Measurements from ENCODE around the gene AGO1.
A peak's percentile ranks its signal among the peaks of the same experiment; 100 is the strongest.
"Not testable (repeated sequence)": the region's sequence is repeated elsewhere in the genome, so short reads cannot be mapped to it uniquely, and the experiment has no call there.

The AGO1 gene

DNA sequence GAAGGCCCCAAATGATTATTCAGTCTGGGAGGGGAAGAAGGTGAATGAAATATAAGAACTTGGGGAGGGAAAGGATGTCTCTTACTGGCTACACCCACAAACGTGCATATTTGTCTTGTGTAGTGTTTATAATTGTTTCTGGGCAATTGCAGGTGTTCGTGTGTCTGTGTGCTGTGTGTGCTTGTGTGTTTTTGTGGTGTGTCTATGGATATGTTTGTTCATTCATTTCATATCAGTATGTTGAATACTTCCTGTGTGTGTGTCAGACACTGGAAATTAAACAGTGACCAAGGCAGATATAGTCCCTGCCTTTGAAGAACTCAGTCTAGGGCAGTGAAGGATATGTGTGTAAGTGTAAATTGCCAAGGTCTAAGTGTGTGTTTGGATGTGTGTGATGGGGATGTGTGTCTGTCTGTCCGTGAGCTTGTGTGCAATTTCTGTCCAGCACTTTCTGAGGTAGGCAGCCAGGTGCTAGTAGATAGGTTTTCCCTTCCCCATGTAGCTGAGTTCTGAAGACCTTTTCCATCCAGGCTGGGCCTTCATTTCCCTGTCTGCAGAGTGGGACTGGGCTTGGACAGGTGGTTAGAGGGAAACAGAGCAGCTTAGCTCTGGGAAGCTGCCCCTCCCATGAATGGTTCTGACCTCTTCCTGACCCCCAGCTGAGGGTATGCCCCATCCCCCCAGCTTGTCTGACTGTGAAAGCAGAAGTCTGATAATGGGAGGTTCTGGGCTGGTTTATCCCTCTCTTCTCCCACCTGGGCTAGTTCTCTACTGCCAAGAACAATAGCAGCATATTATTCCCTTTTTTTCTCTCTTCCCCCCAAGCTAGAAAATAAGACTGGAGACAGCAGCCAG lies 3.8 kb downstream of the AGO1 start:
- no peaks in the 10 kb centered on the region for H3K27me3 ChIP-seq (ENCODE audit: control insufficient read depth, insufficient read depth, low read length)
- peak overlapping the region; percentile 95 for H3K27ac ChIP-seq (ENCODE audit: low read depth, low read length)
- peaks cover 39% of the 10 kb centered on the region for H3K4me1 ChIP-seq (ENCODE audit: control insufficient read depth, insufficient read depth, low read length)
- no peak overlapping the region for H3K9ac ChIP-seq (ENCODE audit: low read depth, low read length)
- peaks cover 37% of the 10 kb centered on the region for H3K36me3 ChIP-seq (ENCODE audit: control insufficient read depth, insufficient read depth, low read length)
- H3K9me3 ChIP-seq (ENCODE audit: control insufficient read depth, insufficient read depth, low read length): no peaks in the 10 kb centered on the region
- H3K4me3 ChIP-seq (ENCODE audit: low read depth, low read length): peak overlapping the region; percentile 57

DNA sequence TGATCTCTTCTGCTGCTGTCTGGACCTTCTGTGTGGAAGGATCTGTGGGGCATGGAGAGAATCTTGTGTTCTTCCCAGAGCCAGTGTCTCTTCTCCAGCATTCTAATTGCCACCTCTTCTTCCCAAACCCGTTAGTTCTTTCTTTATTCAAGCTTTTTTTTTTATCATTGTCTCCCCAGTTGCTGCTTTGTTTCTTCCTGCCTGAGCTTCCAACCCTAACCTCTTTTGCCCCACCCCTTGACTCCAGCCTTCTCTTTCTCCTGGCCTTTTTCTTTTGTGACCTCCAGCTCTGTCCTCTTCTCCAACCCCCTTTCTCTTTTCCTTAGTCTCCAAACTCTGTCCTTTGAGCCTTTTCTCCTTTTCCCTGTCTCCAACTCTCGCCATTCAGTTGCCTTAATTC lies 4.5 kb downstream of the AGO1 start:
- no peak overlapping the region for H3K9ac ChIP-seq (ENCODE audit: low read depth, low read length)
- no peaks in the 10 kb centered on the region for H3K27me3 ChIP-seq (ENCODE audit: control insufficient read depth, insufficient read depth, low read length)
- H3K9me3 ChIP-seq (ENCODE audit: control insufficient read depth, insufficient read depth, low read length): no peaks in the 10 kb centered on the region
- peak overlapping the region; percentile 57; the same call in 1 of the 2 replicates for H3K4me3 ChIP-seq (ENCODE audit: low read depth, low read length)
- H3K27ac ChIP-seq (ENCODE audit: low read depth, low read length): peak overlapping the region; percentile 95
- peaks cover 38% of the 10 kb centered on the region for H3K4me1 ChIP-seq (ENCODE audit: control insufficient read depth, insufficient read depth, low read length)
- peaks cover 44% of the 10 kb centered on the region for H3K36me3 ChIP-seq (ENCODE audit: control insufficient read depth, insufficient read depth, low read length)

DNA sequence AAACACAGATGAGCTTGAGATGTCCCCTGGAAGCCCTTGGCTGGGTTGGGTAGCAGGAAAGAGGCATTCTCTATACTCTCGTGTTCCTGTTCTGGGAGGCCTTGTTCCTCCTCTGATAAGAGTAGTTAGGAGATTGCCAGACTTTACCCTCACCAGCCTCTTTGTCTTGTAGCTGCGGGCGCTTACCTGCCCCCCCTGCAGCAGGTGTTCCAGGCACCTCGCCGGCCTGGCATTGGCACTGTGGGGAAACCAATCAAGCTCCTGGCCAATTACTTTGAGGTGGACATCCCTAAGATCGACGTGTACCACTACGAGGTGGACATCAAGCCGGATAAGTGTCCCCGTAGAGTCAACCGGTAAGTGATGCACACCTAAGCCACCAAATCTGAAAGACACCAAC lies 5.2 kb downstream of the AGO1 start:
- Histone ChIP-seq H3K27ac (ENCODE audit: low read depth, low read length) (no peak overlapping the region), H3K9me3 (ENCODE audit: control insufficient read depth, insufficient read depth, low read length) (no peaks in the 10 kb centered on the region), H3K4me3 (ENCODE audit: low read depth, low read length) (no peak overlapping the region), H3K4me1 (ENCODE audit: control insufficient read depth, insufficient read depth, low read length) (peaks cover 35% of the 10 kb centered on the region), H3K27me3 (ENCODE audit: control insufficient read depth, insufficient read depth, low read length) (no peaks in the 10 kb centered on the region), H3K36me3 (ENCODE audit: control insufficient read depth, insufficient read depth, low read length) (peaks cover 52% of the 10 kb centered on the region), H3K9ac (ENCODE audit: low read depth, low read length) (no peak overlapping the region)

DNA sequence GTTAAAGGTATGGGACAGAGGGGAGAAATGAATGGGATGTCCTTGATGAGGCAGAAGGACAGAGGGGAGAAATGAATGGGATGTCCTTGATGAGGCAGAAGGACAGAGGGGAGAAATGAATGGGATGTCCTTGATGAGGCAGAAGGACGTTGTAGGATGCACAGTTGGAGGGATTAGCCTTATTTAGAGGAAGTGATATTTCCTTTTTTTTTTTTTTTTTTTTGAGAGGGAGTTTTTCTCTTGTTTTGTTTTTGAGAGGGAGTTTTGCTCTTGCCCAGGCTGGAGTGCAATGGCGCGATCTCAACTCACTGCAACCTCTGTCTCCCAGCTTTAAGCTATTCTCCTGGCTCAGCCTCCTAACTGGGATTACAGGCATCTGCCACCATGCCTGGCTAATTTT lies 6.0 kb downstream of the AGO1 start:
- not testable (repeated sequence) for H3K9me3 ChIP-seq (ENCODE audit: control insufficient read depth, insufficient read depth, low read length); H3K27me3 ChIP-seq (ENCODE audit: control insufficient read depth, insufficient read depth, low read length); H3K4me3 ChIP-seq (ENCODE audit: low read depth, low read length); H3K9ac ChIP-seq (ENCODE audit: low read depth, low read length); H3K27ac ChIP-seq (ENCODE audit: low read depth, low read length)
- peaks cover 59% of the 10 kb centered on the region for H3K36me3 ChIP-seq (ENCODE audit: control insufficient read depth, insufficient read depth, low read length)
- H3K4me1 ChIP-seq (ENCODE audit: control insufficient read depth, insufficient read depth, low read length): peaks cover 35% of the 10 kb centered on the region

DNA sequence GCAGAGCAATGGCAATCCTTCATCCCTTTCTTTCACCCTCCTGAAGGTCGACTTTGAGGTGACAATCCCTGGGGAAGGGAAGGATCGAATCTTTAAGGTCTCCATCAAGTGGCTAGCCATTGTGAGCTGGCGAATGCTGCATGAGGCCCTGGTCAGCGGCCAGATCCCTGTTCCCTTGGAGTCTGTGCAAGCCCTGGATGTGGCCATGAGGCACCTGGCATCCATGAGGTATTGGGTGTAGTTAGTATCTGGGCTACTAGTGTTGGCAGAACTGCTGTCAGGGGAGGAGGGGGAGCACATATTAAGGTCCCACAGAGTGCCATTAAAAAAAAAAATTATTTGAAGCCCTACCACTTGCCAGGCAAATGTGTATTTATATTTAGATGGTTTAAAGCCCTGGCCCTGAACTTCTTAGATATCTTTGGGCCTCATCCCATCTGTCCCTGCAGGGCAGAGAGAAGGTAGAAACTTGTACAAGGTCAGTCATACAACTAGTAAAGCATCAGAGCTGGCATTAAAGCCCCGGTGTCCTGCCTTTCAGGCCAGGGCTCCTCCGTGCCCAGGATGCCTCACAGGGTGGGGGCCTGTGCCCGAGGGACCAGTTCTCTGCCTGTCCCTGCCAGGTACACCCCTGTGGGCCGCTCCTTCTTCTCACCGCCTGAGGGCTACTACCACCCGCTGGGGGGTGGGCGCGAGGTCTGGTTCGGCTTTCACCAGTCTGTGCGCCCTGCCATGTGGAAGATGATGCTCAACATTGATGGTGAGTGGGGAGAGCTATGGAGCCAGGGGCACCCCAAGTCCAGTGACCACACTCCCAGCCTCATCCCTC lies 10.3 kb downstream of the AGO1 start:
- Histone ChIP-seq H3K36me3 (ENCODE audit: control insufficient read depth, insufficient read depth, low read length) (peaks cover 93% of the 10 kb centered on the region), H3K27me3 (ENCODE audit: control insufficient read depth, insufficient read depth, low read length) (no peaks in the 10 kb centered on the region), H3K4me3 (ENCODE audit: low read depth, low read length) (no peak overlapping the region), H3K9ac (ENCODE audit: low read depth, low read length) (no peak overlapping the region), H3K27ac (ENCODE audit: low read depth, low read length) (no peak overlapping the region), H3K4me1 (ENCODE audit: control insufficient read depth, insufficient read depth, low read length) (no peaks in the 10 kb centered on the region), H3K9me3 (ENCODE audit: control insufficient read depth, insufficient read depth, low read length) (no peaks in the 10 kb centered on the region)

DNA sequence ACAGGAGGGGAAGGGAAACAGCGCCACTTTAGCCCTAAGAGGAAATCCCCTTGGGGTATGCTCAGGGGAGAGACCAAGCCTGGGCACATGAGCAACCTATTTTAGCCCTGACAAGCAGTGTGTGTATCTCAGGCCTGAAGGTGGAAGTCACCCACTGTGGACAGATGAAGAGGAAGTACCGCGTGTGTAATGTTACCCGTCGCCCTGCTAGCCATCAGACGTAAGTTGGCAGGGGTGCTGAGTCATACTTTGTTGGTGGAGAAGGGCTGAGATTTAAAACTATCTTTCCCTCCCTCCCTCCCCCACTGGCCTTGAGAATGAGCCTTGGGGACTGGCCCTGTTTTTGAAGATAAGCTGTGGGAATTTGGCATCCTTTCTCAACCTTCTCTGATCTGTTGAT lies 11.2 kb downstream of the AGO1 start:
- Histone ChIP-seq H3K9me3 (ENCODE audit: control insufficient read depth, insufficient read depth, low read length) (no peaks in the 10 kb centered on the region), H3K36me3 (ENCODE audit: control insufficient read depth, insufficient read depth, low read length) (peaks cover 93% of the 10 kb centered on the region), H3K27me3 (ENCODE audit: control insufficient read depth, insufficient read depth, low read length) (no peaks in the 10 kb centered on the region), H3K27ac (ENCODE audit: low read depth, low read length) (no peak overlapping the region), H3K9ac (ENCODE audit: low read depth, low read length) (no peak overlapping the region), H3K4me3 (ENCODE audit: low read depth, low read length) (no peak overlapping the region), H3K4me1 (ENCODE audit: control insufficient read depth, insufficient read depth, low read length) (no peaks in the 10 kb centered on the region)

DNA sequence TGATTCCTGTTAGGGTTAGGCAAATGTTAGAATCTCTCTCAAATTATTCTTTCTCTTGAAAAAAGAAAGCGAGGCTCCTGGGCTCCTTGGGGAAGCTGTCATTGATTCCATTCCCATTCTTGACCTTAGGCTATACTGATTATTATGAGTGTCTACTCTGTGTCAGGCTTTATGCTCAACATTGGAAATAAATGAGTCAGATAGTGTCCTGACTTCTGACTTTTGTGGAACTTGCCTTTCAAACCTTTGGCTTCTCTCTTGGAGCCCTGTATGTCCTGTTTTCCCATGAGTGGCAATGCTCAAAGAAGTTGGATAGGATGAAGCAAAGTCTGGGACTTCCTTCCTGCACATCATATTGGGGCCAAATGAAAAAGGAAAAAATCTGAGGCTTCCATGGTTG lies 11.6 kb downstream of the AGO1 start:
- H3K36me3 ChIP-seq (ENCODE audit: control insufficient read depth, insufficient read depth, low read length): peaks cover 93% of the 10 kb centered on the region
- no peaks in the 10 kb centered on the region for H3K9me3 ChIP-seq (ENCODE audit: control insufficient read depth, insufficient read depth, low read length)
- H3K27ac ChIP-seq (ENCODE audit: low read depth, low read length): no peak overlapping the region

DNA sequence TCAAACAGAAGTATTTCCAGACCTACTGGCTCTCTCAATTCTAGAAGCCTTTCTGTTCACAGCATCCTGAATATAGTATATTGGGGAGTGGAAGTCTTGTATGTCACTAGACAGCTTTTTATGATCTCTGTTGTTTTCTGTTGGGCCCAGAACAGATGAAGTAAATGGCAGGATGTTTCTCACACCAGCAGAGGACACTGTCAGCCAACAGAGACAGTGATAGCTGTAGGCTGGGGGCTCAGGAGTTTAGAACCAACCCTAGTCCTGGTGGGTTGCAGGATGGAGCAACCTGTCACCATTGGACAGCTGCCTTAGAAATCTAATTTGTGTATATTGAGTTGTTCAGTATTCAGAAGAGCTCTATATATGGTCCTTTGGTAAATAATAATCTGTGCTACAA lies 16.9 kb downstream of the AGO1 start:
- H3K4me3 ChIP-seq (ENCODE audit: low read depth, low read length): no peak overlapping the region
- H3K27me3 ChIP-seq (ENCODE audit: control insufficient read depth, insufficient read depth, low read length): no peaks in the 10 kb centered on the region
- H3K36me3 ChIP-seq (ENCODE audit: control insufficient read depth, insufficient read depth, low read length): peaks cover 81% of the 10 kb centered on the region
- no peaks in the 10 kb centered on the region for H3K4me1 ChIP-seq (ENCODE audit: control insufficient read depth, insufficient read depth, low read length)
- H3K9ac ChIP-seq (ENCODE audit: low read depth, low read length): no peak overlapping the region
- no peak overlapping the region for H3K27ac ChIP-seq (ENCODE audit: low read depth, low read length)
- H3K9me3 ChIP-seq (ENCODE audit: control insufficient read depth, insufficient read depth, low read length): no peaks in the 10 kb centered on the region

More for the DNA sequence above, 11.6 kb downstream of the AGO1 start:
- no peak overlapping the region for H3K9ac ChIP-seq (ENCODE audit: low read depth, low read length)
- H3K27me3 ChIP-seq (ENCODE audit: control insufficient read depth, insufficient read depth, low read length): no peaks in the 10 kb centered on the region
- H3K4me3 ChIP-seq (ENCODE audit: low read depth, low read length): no peak overlapping the region
- no peaks in the 10 kb centered on the region for H3K4me1 ChIP-seq (ENCODE audit: control insufficient read depth, insufficient read depth, low read length)

DNA sequence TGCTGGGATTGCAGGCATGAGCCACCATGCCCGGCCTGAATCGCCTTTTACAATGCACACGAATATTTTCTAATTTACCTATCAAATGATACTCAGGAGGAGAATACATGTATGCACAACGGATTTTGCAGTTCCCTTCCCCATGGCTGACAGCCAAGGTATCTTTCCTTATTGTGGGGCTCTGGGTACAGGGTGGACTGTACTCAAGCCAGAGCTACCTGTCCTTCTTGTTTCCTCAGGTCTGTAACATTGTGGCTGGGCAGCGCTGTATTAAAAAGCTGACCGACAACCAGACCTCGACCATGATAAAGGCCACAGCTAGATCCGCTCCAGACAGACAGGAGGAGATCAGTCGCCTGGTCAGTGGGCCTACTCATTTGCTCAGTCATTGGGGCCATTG lies 18.2 kb downstream of the AGO1 start:
- no peak overlapping the region for H3K27ac ChIP-seq (ENCODE audit: low read depth, low read length)
- H3K27me3 ChIP-seq (ENCODE audit: control insufficient read depth, insufficient read depth, low read length): no peaks in the 10 kb centered on the region
- H3K36me3 ChIP-seq (ENCODE audit: control insufficient read depth, insufficient read depth, low read length): peaks cover 83% of the 10 kb centered on the region
- H3K4me1 ChIP-seq (ENCODE audit: control insufficient read depth, insufficient read depth, low read length): no peaks in the 10 kb centered on the region
- H3K4me3 ChIP-seq (ENCODE audit: low read depth, low read length): no peak overlapping the region
- no peak overlapping the region for H3K9ac ChIP-seq (ENCODE audit: low read depth, low read length)
- no peaks in the 10 kb centered on the region for H3K9me3 ChIP-seq (ENCODE audit: control insufficient read depth, insufficient read depth, low read length)

DNA sequence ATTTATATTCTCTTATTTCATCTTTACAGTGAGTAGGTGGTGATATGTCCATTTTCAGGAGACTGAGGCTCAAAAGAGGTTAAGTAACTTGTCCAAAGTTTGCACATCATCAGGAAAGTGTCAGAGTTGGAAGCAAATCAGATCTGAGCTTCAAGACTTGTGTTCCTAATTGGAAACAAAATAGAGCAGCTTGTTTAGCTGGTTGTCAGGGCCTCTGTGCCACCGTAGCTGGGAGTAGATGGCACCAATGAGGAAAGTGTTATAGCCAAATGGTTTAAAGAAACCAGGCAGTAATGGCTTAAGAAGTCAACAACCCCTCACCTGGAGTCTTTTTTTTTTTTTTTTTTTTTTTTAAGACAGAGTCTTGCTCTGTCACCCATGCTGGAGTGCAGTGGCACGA lies 19.7 kb downstream of the AGO1 start:
- Histone ChIP-seq H3K4me3 (ENCODE audit: low read depth, low read length) (no peak overlapping the region), H3K4me1 (ENCODE audit: control insufficient read depth, insufficient read depth, low read length) (no peaks in the 10 kb centered on the region), H3K36me3 (ENCODE audit: control insufficient read depth, insufficient read depth, low read length) (peaks cover 83% of the 10 kb centered on the region), H3K27me3 (ENCODE audit: control insufficient read depth, insufficient read depth, low read length) (no peaks in the 10 kb centered on the region), H3K9ac (ENCODE audit: low read depth, low read length) (no peak overlapping the region), H3K27ac (ENCODE audit: low read depth, low read length) (no peak overlapping the region), H3K9me3 (ENCODE audit: control insufficient read depth, insufficient read depth, low read length) (no peaks in the 10 kb centered on the region)

DNA sequence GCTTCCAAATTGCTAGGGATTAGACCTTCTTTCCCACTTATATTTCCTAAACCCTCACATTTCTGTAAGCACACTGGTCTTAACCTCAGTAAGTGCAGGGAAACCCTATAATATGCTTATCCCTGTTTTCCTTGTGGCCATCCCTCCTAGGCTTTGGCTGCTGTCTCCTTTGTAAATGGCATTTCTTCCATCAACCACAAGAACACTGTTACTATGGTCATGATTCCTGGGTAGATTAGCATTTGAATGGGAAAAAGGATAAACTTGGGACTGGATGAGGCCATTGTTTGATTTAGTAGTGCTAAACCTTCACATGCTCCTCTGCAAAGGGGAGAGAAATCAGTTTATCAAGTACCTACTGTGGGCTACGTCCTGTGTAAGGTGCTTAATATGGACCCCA lies 31.7 kb downstream of the AGO1 start:
- H3K27me3 ChIP-seq (ENCODE audit: control insufficient read depth, insufficient read depth, low read length): no peaks in the 10 kb centered on the region
- H3K9ac ChIP-seq (ENCODE audit: low read depth, low read length): no peak overlapping the region
- no peak overlapping the region for H3K4me3 ChIP-seq (ENCODE audit: low read depth, low read length)
- H3K36me3 ChIP-seq (ENCODE audit: control insufficient read depth, insufficient read depth, low read length): peaks cover 93% of the 10 kb centered on the region
- no peaks in the 10 kb centered on the region for H3K9me3 ChIP-seq (ENCODE audit: control insufficient read depth, insufficient read depth, low read length)
- H3K4me1 ChIP-seq (ENCODE audit: control insufficient read depth, insufficient read depth, low read length): no peaks in the 10 kb centered on the region; the same call in 1 of the 2 replicates
- H3K27ac ChIP-seq (ENCODE audit: low read depth, low read length): peak overlapping the region; percentile 10

All from HUES48 (cell line).